GM21737 (cell line): ENCODE measurements around the gene UBLCP1.
"Not testable (repeated sequence)": the region's sequence is repeated elsewhere in the genome, so short reads cannot be mapped to it uniquely, and the experiment has no call there.

Experiments
- ATAC-seq: cut with Tn5 transposase; IDR thresholded peaks from one replicate; pipeline ENCODE4 v1.9.1; 2021; ENCODE audit warnings: mild to moderate bottlenecking, moderate library complexity; ENCODE audit not compliant: unreplicated experiment

Gene UBLCP1, protein sequence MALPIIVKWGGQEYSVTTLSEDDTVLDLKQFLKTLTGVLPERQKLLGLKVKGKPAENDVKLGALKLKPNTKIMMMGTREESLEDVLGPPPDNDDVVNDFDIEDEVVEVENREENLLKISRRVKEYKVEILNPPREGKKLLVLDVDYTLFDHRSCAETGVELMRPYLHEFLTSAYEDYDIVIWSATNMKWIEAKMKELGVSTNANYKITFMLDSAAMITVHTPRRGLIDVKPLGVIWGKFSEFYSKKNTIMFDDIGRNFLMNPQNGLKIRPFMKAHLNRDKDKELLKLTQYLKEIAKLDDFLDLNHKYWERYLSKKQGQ

GRCh38 chr5:159262859-159263568 lies at the start of gene UBLCP1:
TSS of gene UBLCP1 (plus strand) at chr5:159263290. CDS start at chr5:159268916, 5,626 bp downstream.
- peak; percentile 87 for ATAC-seq

GRCh38 chr5:159214486-159215271 lies 48.4 kb upstream of the UBLCP1 start:
- ATAC-seq: no peak

GRCh38 chr5:159215886-159216285 lies 47.2 kb upstream of the UBLCP1 start:
- ATAC-seq: no peak

DNA sequence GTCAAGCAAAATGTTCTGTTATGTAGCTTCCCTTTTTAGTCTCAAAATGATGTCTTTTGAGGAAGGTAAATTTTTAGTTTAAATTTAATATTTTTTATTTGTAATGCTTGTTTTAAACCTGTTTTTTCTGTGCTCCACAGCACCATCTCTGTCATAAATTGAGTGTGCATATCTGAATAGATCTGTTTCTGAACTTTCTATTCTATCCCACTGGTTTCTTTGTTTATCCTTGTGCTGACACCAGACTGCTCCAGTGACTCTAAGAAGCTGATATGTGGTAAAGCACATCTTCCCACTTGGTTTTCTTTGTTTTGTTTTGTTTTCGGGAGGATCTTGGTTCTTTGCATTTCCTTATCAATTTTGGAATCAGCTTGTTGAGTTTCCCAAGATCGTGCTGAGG lies 46.6 kb upstream of the UBLCP1 start:
- ATAC-seq: no peak

GRCh38 chr5:159217236-159217635 lies 45.9 kb upstream of the UBLCP1 start:
- no peak for ATAC-seq

GRCh38 chr5:159218595-159219023 lies 44.5 kb upstream of the UBLCP1 start:
- no peak for ATAC-seq

DNA sequence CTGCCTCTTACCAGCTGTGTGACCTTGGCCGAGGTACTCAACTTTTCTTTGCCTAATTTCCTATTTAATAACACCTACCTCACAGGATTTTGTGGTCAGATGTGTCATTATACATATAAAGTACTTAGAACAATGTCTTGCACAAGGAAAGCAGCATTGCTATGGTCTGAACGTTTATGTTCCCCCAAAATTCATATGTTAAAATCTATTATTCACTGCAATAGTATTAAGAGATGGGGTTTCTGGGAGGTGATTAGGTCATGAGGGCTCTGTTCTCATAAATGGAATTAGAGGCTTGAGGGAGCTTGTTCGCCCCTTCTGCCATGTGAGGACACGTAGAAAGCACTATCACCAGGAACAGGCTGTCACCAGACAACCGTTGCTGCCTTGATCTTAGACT lies 42.9 kb upstream of the UBLCP1 start:
- ATAC-seq: no peak

- ATAC-seq: no peak
Measured at GRCh38 chr5:159223469-159223868, 39.6 kb upstream of the UBLCP1 start.

GRCh38 chr5:159224471-159224870 lies 38.6 kb upstream of the UBLCP1 start:
- no peak for ATAC-seq

GRCh38 chr5:159226451-159226850 lies 36.6 kb upstream of the UBLCP1 start:
- ATAC-seq: no peak

DNA sequence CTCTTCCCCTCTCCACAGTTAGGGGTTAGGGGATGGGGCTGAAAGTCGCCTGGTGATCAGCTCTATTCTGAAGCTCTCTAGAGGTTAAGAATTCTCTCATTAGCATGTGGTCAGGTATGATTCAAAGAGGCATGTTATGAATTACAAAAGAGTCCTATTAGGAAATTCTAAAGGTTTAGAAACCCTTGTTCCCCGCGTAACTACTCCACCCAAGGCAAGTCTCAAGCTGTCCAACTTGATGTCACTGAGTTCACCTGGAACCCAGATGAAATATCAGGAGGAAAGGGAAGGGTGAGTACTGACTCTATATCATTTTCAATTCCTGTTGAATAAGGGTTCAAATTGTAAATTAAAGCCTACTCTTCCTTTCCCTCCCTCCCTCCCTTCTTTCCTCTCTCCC lies 35.6 kb upstream of the UBLCP1 start:
- no peak for ATAC-seq

GRCh38 chr5:159228097-159228496 lies 35.0 kb upstream of the UBLCP1 start:
- ATAC-seq: not testable (repeated sequence)

DNA sequence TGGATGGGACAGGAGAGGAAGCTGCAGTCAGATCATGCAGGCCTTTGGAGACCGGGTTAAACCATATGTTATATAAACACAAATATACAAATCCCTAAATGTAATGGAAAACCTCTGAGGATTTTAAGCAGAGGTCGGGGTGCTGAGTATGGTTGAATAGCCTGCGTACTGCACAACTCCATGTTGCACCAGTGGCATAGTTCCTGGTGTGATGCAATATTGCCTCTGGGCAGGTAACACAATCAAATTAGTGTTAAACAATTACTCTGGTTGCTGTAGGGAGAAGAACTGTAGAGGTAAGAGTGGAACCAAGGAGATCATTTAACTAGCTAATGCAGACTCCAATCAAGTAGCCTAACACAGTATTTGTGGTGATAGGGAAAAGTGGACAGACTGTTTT lies 32.4 kb upstream of the UBLCP1 start:
- ATAC-seq: no peak

GRCh38 chr5:159231167-159231566 lies 31.9 kb upstream of the UBLCP1 start:
- no peak for ATAC-seq

GRCh38 chr5:159235871-159236520 lies 27.1 kb upstream of the UBLCP1 start:
- not testable (repeated sequence) for ATAC-seq

DNA sequence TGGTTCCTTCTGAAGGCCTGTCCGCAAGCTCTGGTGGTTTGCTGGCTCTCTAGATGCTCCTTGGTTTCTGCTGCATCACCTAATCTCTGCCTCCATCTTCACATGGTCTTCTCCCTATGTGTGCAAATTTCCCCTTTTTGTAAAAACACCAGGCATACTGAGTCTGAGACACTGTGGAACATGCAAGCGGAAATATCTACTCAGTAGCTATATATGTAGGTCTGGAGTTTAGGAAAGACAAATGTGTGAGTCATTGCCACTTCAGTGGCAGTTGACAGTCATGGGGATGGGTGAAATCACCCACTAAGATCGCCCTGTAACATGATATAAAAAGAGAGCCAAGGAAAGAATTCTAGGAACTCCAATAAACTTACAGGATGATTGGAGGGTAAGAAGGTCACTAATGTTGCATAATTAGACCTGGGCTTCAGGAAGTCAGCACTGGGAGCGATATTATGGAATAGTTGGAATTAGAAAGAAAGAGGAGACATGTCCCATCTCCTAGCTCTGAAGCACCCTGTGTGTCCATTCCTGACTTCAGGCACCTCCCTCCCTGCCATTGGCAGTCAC lies 22.7 kb upstream of the UBLCP1 start:
- ATAC-seq: no peak

- ATAC-seq: no peak
Measured at GRCh38 chr5:159241946-159242552, 21.0 kb upstream of the UBLCP1 start.

DNA sequence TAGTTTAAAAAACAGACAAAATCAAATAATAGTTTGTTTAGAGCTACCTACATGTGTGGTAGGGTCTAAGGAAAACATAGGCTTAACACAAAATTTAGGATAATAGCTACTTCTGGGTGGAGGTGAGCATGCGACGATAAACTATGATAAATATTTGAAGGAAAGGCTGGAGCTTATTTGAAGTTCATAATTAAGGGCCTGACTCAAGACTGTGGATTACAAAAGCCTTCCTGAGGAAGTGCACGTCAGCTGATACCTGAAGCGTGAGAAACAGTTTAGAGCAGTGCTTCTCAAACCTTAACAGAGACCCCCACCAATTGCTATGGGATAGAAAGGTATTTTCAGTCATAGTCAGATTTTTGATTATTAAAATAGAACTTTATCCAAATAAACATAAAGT lies 20.4 kb upstream of the UBLCP1 start:
- ATAC-seq: no peak

- no peak for ATAC-seq
Measured at GRCh38 chr5:159243385-159243784, 19.7 kb upstream of the UBLCP1 start.

DNA sequence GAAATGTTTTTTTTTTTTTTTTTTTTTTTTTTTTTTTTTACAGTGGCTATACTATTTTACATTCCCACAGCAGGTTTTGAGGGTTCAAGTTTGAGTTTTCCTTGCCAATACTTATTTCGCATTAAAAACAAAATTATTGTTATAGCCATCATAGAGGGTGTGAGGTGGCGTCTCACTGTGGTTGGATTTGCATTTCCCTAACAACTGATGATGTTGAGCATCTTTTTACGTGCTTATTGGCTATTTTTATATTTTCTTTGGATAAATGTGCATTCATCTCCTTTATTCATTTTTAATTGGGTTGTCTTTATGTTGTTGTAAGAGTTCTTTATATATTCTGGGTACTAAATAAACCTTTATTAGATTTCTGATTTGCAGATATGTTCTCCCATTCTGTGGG lies 18.9 kb upstream of the UBLCP1 start:
- no peak for ATAC-seq
